Jurkat, Clone E6-1 (cell line): ENCODE data around the gene CDC42BPG.

Source experiments
- DNase-seq: peaks from one replicate; pipeline ENCODE4 v3.0.0-alpha.2; 2011; ENCODE audit warnings: low read depth, low spot score
- H3K4me3 ChIP-seq: 2 replicates; pipeline ENCODE4 v1.5.1; 2011; ENCODE audit warnings: mild to moderate bottlenecking, low read length, control low read depth, moderate library complexity

CDC42BPG gene

DNA sequence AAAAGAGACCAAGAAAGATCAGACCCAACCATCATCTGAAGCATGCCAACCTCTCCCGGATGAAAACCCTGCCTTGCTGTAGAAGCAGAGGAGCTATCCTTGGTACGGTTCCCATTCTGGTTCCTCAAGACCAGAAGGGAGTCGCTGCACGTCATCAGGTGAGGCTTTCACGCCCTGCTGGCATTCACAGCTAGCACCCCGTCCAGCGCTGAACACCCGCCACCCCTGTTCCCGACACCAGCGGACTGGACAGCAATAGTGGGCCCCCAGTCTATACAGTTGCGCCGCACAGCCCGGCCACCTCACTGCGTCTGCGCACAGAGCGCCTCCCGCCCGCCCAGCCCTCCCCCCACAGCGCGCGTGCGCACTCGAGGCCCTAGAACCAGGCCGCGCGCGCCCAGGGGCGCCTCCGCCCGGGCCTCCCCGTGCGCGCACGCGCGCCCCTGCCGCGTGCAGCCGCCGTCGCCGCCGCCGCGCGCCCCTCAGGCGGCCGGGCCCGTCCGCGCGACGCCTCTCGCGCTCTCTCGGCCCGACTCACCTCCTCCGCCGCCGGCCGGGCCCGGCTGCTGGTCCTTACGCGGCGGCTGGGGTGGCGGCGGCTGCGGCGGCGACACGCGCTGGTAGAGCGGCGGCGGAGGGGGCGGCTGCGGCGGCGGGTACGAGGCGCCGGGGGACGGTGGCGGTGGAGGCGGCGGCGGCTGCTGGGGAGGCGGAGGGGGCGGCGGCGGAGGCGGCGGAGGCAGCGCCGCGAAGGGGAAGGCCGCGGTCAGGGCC lies 66.8 kb downstream of the CDC42BPG start:
- peak; percentile 64 for DNase-seq
- H3K4me3 ChIP-seq, result peak overlapping the region; percentile 92

DNA sequence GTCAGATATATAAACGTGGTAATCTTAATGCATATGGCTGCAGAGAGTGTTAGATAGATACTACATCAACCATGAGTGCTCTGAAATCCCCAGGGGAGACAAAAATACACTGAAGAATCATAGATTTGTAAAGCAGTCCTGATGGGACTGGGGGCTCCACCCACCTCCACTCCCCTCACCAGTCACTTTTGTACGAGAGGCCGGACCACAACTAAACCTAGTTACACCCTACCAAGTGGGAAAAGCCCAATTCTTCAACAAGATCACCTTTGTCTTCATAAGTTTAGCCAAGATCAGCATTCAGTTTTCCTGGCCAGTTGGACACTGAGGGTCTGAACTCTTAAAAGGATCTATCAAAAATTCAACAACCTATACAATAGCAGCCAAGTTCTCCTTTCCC lies 67.6 kb downstream of the CDC42BPG start:
- H3K4me3 ChIP-seq, result peak overlapping the region; percentile 92
- DNase-seq, result no peak

DNA sequence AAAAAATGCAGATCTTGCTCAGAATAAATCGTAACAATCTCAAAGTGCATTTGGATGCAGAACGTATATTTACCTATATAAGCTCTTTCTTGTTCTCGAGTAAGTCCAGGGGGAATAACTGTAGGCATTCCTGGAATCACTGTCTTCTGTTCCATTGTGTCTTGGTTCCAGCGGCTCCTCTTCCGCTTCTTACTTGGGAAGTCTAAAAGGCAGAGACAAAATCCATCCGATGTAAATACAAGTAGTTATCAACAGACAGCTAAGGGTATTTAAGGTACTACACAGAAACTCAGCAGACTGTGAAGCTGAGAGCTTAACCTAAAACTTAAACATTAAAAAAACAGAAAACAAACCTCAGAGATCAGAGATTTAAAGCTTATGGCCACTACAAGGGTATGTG lies 68.0 kb downstream of the CDC42BPG start:
- H3K4me3 ChIP-seq, result peak overlapping the region; percentile 92; the same call in 1 of the 2 replicates
- DNase-seq, result no peak

DNA sequence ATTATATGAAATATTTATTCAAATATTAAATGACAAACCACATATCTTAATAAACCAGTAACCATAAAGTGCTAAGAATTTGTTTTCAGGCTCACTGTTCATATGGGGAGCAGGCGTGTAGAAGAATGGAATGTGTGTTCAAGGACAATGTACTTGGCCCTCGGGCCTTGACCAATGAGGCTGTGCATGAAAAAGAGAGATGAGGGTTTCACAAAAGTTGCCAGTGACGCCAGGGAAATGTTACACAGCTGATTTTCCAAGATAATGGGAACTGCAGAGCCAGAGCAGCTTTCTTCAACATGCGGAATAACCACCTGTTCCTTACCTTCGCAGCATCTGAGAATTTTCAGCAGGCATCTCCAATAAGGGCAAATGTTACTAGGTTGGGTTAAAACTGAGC lies 70.3 kb downstream of the CDC42BPG start:
- DNase-seq, result no peak
- H3K4me3 ChIP-seq, result no peak overlapping the region
